Lower lobe of right lung (tissue), 2 donors: ENCODE measurements around the gene UNC5CL. TPM values are rescaled to one million over a fixed set of nuclear protein-coding genes. Genes with fewer than 3 reads are reported as not detected.

ENCODE experiments used
- ATAC-seq, 2 donors: fragments of 200-7000 bp; cut with Tn5 transposase; one replicate each; pipeline ENCODE4 v1.9.1; 2020 to 2022; ENCODE audit warnings: mild to moderate bottlenecking in 2 of 2, moderate library complexity in 2 of 2
- DNase-seq: peaks from one replicate; pipeline ENCODE4 v3.0.0-alpha.2; 2020
- H3K27ac ChIP-seq: fragments of 200-600 bp; one replicate; pipeline ENCODE4 v1.8.0; 2022
- H3K27me3 ChIP-seq: fragments of 200-600 bp; one replicate; pipeline ENCODE4 v1.8.0; 2022; ENCODE audit warnings: low read depth
- H3K36me3 ChIP-seq: fragments of 200-600 bp; one replicate; pipeline ENCODE4 v1.8.0; 2022; ENCODE audit warnings: mild to moderate bottlenecking
- H3K4me1 ChIP-seq: fragments of 200-600 bp; one replicate; pipeline ENCODE4 v1.8.0; 2022
- H3K4me3 ChIP-seq: fragments of 200-600 bp; one replicate; pipeline ENCODE4 v1.8.0; 2022; ENCODE audit warnings: mild to moderate bottlenecking
- H3K9me3 ChIP-seq: fragments of 200-600 bp; one replicate; pipeline ENCODE4 v1.8.0; 2022
- CTCF ChIP-seq: fragments of 200-600 bp; IDR thresholded peaks from one replicate; pipeline ENCODE4 v1.8.0; 2022; ENCODE audit warnings: antibody characterized with exemption, mild to moderate bottlenecking
- intact Hi-C: fragments of 100-400 bp; cut with DNase I; formaldehyde crosslinking; loops from one replicate; pipeline ENCODE4 v1.11.0; 2022
- total RNA-seq: library from RNA; stranded (reverse); fragmentation: NEBNext Ultra II Directional; extraction: Animal tissue kit (Norgen Biotek cat#: 25700); gene quantifications from one replicate; pipeline ENCODE4 v1.2.1, GENCODE V29; 2021
- donor health status: DM: no; HTN: yes; CAD: no; lungs with severe emphysema.

UNC5CL gene
- total RNA-seq, 1 donor from 2014 or later: 1.1 TPM

- Histone ChIP-seq H3K27ac (no peak overlapping the region), H3K4me1 (peaks cover 11% of the 10 kb centered on the region), H3K9me3 (no peaks in the 10 kb centered on the region), H3K36me3 (no peaks in the 10 kb centered on the region), H3K27me3 (no peaks in the 10 kb centered on the region), H3K4me3 (no peak overlapping the region)
- intact Hi-C loops: no loop called here
- TF ChIP-seq CTCF: no peak
- ATAC-seq: no peak
- DNase-seq: no peak
Observed at GRCh38 chr6:41047745-41048732, 9.0 kb upstream of the UNC5CL start.

- DNase-seq (no peak), ATAC-seq (no peak)
- Histone ChIP-seq H3K27me3 (no peaks in the 10 kb centered on the region), H3K4me1 (peaks cover 11% of the 10 kb centered on the region), H3K36me3 (no peaks in the 10 kb centered on the region), H3K9me3 (no peaks in the 10 kb centered on the region), H3K27ac (no peak overlapping the region), H3K4me3 (no peak overlapping the region)
- intact Hi-C loops: no loop called here
- TF ChIP-seq CTCF: no peak
Observed at GRCh38 chr6:41047306-41047705, 8.3 kb upstream of the UNC5CL start.

GRCh38 chr6:41046084-41046483 is 7.1 kb upstream of the UNC5CL start:
- no peaks in the 10 kb centered on the region for H3K4me1 ChIP-seq

GRCh38 chr6:41045664-41046063 is 6.6 kb upstream of the UNC5CL start:
- Histone ChIP-seq H3K4me3 (no peak overlapping the region), H3K27me3 (no peaks in the 10 kb centered on the region), H3K27ac (no peak overlapping the region), H3K36me3 (no peaks in the 10 kb centered on the region), H3K9me3 (no peaks in the 10 kb centered on the region), H3K4me1 (no peaks in the 10 kb centered on the region)
- DNase-seq (no peak), ATAC-seq (no peak)
- intact Hi-C loops: no loop called here
- TF ChIP-seq CTCF: no peak

More at GRCh38 chr6:41046084-41046483, 7.1 kb upstream of the UNC5CL start:
- Histone ChIP-seq H3K9me3 (no peaks in the 10 kb centered on the region), H3K36me3 (no peaks in the 10 kb centered on the region), H3K4me3 (no peak overlapping the region), H3K27ac (no peak overlapping the region), H3K27me3 (no peaks in the 10 kb centered on the region)
- no peak for TF ChIP-seq CTCF
- ATAC-seq (no peak), DNase-seq (no peak)
- intact Hi-C loops: no loop called here

- Histone ChIP-seq H3K27ac (no peak overlapping the region), H3K27me3 (no peaks in the 10 kb centered on the region), H3K4me3 (no peak overlapping the region), H3K4me1 (no peaks in the 10 kb centered on the region), H3K36me3 (no peaks in the 10 kb centered on the region), H3K9me3 (no peaks in the 10 kb centered on the region)
- no peak for DNase-seq
- no peak for TF ChIP-seq CTCF
- intact Hi-C loops: no loop called here
- no peak for ATAC-seq
Observed at GRCh38 chr6:41043151-41043550, 4.1 kb upstream of the UNC5CL start.
